Endometrium (tissue), 2 donors: ENCODE results near the gene MTCH1.

Experiments used
- FAIRE-seq: peaks from 2 replicates; lab custom pipeline; 2012; peaks lifted over from hg19 to GRCh38; lab: Jason Lieb, UNC
- donor health status: control.
- donor health status: control.

MTCH1 gene

GRCh38 chr6:36970892-36971842 is 14.8 kb downstream of the MTCH1 start:
- no peak for FAIRE-seq

- no peak for FAIRE-seq
Observed at GRCh38 chr6:36969988-36970891, 15.8 kb downstream of the MTCH1 start.

- FAIRE-seq = no peak
Observed at GRCh38 chr6:36969240-36969691, 16.7 kb downstream of the MTCH1 start.

GRCh38 chr6:36968266-36968977 is 17.6 kb downstream of the MTCH1 start:
- FAIRE-seq = no peak

GRCh38 chr6:36967757-36968156 is 18.2 kb downstream of the MTCH1 start:
- FAIRE-seq = no peak

GRCh38 chr6:36967301-36967700 is 18.7 kb downstream of the MTCH1 start:
- no peak for FAIRE-seq

GRCh38 chr6:36964908-36965307 is 21.1 kb downstream of the MTCH1 start:
- no peak for FAIRE-seq

DNA sequence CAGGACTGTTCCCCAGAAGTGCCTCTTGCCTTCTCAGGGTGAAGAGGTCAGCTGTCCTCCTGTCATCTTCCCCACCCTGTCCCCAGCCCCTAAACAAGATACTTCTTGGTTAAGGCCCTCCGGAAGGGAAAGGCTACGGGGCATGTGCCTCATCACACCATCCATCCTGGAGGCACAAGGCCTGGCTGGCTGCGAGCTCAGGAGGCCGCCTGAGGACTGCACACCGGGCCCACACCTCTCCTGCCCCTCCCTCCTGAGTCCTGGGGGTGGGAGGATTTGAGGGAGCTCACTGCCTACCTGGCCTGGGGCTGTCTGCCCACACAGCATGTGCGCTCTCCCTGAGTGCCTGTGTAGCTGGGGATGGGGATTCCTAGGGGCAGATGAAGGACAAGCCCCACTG is 21.6 kb downstream of the MTCH1 start:
- no peak for FAIRE-seq

DNA sequence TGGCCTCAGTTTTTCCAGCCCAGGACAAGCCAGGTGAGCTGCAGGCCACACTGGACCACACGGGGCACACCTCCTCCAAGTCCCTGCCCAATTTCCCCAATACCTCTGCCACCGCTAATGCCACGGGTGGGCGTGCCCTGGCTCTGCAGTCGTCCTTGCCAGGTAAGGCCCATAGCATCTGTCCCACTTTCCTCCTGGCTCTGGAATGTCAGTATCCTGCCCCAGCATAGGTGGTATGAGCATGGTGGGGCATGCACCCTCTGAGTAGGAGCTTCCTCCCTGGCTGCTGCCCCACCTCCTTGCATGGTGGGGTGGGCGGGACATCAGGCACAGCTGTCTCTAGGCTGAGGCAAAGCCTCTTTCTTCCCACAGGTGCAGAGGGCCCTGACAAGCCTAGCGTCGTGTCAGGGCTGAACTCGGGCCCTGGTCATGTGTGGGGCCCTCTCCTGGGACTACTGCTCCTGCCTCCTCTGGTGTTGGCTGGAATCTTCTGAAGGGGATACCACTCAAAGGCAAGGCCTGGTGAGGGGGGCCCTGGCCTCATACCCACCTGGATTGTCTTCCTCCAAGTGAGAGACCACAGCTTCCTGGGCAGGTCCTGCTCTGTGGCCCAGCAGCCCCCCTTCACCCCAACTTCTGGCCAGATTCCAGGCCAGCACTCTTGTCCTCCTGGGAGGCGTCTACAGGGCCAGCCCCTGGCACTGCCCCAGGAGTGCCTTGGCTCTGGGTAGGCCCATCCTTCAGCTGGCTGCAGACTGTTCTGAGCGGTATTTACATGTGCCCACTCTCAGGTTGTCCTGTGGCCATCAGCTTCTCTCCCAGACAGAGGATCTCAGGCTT is 22.3 kb downstream of the MTCH1 start:
- no peak for FAIRE-seq

GRCh38 chr6:36962874-36963273 is 23.1 kb downstream of the MTCH1 start:
- no peak for FAIRE-seq

DNA sequence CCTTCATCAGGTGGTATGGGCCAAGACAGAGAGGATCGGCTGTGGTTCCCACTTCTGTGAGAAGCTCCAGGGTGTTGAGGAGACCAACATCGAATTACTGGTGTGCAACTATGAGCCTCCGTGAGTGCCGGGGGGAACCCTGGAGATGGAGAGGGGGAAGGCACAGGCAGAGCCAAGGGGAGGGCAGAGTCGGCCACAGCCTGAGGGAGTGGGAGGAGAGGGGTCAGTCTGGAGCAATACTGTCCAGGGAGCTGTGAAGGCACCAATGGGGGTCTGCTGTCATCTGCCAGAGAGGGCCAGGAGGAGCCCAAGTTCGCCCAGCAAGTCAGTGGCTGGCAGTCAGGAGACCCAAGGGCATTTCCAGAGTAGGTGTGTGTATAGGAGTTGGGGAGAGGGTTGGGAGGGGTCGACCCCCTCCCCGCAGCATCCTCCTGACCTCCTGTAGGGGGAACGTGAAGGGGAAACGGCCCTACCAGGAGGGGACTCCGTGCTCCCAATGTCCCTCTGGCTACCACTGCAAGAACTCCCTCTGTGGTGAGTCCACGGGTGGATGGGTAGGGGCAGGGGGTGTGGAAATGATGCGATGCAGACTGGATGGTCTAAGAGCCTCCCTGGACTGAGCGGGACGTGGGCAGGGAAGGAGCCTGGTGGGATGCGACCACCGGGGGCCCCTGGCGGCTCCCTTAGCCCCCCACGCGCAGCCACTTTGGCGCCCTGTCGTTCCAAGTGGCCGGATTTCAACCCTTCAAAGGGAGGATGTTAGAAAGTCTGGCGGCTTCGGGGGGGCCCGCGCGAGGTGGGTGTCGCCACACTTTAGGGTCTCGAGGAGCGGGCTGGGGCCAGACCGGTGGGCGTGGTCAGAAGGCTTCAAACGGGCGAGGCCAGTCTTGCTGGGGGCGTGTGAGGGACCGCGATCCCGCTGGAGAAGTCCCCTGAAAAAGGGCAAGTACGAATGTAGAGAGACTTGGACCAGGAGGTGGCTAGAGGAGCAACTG is 24.3 kb downstream of the MTCH1 start:
- FAIRE-seq = no peak

- no peak for FAIRE-seq
Observed at GRCh38 chr6:36959555-36960250, 26.3 kb downstream of the MTCH1 start.

- no peak for FAIRE-seq
Observed at GRCh38 chr6:36958775-36959554, 27.0 kb downstream of the MTCH1 start.

DNA sequence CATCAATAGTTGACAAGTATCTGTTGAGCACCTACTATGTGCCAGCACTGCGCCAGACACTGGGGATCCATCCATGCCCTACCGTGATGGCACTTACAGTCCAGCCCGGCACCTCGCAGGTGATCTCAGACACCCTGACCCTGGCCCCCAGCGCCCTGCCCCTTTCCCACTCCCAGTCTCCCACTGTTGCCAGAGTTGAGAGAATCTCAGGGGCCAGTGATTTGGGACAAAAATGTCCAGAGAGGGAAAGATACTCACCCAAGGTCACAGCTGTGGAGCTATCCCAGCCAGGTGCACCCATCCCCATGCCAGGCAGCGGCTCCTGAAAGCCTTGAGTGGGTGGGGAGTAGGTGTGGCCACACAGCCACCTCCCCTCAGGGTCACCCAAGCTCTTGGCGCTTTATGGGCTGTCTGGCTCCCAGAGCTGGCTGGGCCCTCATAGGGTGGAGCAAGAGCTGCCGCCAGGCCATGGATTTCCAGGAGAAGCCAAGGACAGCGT is 28.2 kb downstream of the MTCH1 start:
- no peak for FAIRE-seq

DNA sequence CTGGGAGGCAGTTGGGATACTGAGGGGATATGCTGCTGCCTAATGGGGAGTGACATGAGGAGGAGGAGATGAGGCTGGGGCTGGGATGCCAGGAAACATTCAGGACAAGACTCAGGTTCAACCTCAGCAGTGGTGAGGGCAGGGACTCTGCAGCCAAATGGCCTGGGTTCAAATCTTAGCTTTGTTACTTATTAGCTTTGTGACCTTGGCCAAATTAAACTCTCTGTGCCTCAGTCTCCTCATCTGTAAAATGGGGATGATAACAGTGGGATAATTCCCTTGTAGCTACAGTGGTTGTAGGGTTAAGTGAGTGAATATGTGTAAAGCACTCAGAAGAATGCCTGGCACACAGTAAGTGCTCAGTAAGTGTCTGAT is 29.6 kb downstream of the MTCH1 start:
- FAIRE-seq = no peak

DNA sequence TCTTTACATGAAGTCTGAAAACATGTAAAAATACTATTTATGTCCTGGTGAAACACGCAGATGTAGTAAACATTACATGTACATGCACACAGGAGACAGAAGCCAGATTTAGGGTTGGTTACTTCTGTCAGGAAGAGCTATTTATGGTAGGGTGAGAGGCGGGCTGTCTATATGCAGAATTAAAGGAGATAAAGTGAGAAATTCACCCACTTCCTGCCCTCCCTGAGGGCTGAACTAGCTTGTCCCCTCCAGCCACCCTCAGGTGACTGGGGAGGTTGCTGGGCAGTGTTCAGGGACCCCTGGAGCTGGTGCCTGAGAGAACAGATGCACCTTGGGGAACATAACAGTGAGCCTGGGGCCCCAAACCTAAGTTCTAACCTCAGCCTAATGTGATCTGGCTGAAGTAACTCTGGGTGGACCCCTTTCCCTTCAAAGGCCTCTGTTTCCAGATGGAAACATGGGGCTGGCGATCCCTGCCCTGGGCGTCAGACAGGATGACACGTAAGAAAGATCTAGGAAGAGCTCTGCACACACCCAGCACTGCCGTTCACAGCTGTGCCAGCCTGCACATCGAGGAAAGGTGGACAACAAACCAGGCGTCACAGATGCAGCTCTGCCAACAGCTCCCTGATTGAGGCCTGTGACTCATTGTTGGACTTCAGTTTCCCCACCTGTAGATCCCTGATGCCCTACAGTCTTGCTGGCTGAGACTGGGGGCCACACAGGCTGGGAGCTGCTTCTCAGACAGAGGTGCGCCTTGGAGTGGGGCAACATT is 30.1 kb downstream of the MTCH1 start:
- FAIRE-seq = no peak

GRCh38 chr6:36955136-36955535 is 30.9 kb downstream of the MTCH1 start:
- no peak for FAIRE-seq
